ENCODE measurements around the gene MDC1.

Gene MDC1

DNA sequence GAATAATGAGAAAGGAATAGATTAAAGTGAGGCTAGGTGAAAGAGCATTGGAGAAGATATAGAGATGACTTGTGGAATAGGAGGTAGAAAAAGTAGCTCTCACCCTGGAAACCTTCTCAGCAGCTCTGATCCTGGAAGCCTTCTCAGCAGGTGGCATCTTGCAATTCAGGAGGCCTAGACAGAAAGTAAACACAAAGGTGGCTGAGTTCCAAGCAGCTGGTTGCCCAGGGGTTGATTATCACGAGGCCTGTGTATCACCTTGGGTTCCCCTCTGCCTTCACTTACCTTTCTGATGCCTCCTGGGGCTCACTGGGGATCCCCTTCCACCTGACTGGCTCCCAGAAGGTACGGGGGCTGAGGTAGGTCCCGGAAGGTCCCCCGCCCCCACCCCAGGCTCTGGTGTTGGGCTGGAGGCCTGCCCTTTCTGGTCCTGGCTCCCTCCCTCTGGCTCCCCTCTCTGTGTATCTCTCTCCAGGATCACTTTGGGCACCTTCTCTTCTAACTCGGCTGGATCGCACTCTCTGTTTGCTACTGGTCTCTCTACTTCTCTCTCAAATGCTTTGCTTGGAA, 9.7 kb downstream of the MDC1 start:
- no peak for DNase-seq (ENCODE audit: low read depth in 2 of 2)

DNA sequence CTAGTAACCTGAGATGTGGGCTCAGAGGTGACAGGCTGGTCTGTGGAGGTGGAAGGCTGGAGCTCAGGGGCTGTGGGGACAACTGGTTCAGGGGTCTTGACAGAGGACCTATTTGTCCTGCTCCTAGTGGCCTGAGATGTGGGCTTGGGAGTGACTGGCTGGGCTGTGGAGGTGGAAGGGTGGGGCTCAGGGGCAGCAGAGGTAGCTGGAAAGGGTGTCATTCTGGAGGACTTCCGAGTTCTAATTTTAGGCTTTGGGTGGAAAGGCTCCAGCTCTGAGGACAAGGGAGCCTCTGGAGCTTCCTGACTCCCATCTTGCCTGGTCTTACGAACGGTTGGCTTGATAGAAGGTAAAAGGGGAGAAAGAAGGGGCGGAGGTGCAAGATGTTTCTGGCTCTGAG, 11.5 kb downstream of the MDC1 start:
- no peak for DNase-seq (ENCODE audit: low read depth in 2 of 2)

- no peak for DNase-seq (ENCODE audit: low read depth in 2 of 2)
Observed at GRCh38 chr6:30703821-30704220, 13.3 kb downstream of the MDC1 start.

DNA sequence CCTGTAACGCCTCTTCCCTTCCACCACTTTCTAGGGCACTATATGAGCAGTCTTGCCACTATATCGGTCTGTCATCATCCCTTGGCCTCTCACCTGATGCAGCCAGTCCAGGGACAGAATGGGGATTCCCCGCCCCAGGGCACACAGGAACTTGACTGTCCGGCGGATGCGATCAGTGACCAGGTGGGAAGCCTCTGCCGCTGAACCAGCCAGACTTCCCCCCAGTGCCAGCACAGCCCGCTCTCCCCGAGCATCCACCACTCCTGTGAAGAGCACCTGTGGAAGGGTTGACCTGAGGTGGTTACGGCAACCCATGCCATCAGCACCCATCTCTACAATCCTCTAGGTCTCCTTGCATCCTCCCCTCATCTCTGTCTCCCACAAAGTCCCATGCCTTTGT, 14.1 kb downstream of the MDC1 start:
- no peak for DNase-seq (ENCODE audit: low read depth in 2 of 2)

- DNase-seq (ENCODE audit: low read depth in 2 of 2) = no peak
Observed at GRCh38 chr6:30700340-30700739, 16.7 kb downstream of the MDC1 start.

DNA sequence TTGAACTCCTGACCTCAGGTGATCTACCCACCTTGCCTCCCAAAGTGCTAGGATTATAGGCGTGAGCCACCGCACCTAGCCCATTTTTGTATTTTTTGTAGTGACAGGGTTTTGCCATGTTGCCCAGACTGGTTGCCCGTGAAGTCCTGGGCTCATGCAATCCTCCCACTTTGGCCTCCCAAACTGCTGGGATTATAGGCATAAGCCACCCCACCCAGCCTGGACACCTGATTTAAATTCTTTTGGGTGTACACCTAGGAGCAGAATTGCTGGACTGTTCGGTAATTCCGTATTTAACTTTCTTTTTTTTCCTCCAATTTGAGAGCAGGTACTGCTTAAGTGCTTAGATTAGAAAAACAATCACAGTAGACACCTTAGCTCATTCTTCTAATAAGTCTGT, 20.6 kb downstream of the MDC1 start:
- DNase-seq (ENCODE audit: low read depth in 2 of 2) = no peak

GRCh38 chr6:30691208-30691847, 25.8 kb downstream of the MDC1 start:
- no peak for DNase-seq (ENCODE audit: low read depth in 2 of 2)

DNA sequence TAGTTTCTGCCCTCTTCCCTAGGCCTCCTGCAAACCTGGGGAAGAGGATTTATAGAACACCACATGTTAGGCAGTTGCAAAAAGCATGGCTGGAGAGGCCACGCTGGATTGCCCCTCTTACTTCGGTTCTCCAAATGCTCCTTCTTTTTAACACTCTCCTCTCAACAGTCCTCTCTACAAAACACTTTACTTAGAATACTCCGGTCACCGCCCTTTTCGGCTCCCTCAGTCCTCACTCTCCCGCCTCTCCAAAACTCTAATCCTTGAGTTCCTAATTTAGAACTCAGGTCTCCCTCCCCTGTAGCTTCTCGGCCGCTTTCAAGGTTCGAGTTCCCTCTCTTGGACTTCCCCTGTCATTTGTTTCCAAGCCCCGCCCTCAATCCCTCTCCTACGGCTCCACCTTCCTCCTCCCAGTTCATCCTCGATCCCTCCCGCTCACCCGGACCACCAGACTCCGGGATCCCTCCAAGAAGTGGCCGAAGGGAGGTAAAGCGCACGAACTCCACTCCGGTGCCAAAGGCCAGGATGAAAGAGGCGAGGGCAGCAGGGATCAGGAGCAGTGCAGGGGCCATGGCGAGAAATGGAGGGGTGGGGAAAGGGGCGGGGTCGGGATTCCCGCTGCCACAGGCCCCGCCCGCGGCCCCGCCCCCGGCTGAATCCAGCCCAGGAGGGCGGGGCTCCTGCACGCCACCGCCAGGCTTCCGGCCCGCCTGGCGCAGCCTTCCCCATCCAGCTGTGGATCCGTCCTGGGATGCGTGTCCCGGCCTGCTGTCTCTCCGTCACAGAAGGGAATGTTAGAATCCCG, 26.5 kb downstream of the MDC1 start, which contains the start of gene NRM:
Gene NRM, minus strand, starts transcription at position 582 of the 805 bp plus-strand sequence. Its CDS starts 10 bp downstream, at position 572.
- peak; percentile 35 to 42 for DNase-seq (ENCODE audit: low read depth in 2 of 2)

DNA sequence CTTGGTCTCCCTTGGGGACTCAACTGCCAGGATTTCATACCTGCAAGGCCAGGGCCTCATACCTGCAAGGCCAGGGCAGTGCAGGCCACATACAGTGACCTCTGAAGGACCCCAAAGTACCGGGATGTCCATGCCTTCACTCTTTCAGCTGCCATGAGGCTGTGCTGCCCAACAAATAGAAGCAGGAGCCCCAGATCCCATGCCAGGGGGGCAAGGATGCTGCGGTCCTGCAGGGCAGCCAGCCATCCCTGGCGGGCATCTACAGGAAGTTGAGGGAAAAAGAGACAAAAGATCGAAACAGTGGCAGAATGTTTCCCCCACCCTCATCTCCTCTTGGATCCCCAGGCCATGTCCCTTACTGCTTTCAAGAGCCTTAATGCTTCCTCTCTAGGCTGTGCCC, 27.1 kb downstream of the MDC1 start:
- no peak for DNase-seq (ENCODE audit: low read depth in 2 of 2)

DNA sequence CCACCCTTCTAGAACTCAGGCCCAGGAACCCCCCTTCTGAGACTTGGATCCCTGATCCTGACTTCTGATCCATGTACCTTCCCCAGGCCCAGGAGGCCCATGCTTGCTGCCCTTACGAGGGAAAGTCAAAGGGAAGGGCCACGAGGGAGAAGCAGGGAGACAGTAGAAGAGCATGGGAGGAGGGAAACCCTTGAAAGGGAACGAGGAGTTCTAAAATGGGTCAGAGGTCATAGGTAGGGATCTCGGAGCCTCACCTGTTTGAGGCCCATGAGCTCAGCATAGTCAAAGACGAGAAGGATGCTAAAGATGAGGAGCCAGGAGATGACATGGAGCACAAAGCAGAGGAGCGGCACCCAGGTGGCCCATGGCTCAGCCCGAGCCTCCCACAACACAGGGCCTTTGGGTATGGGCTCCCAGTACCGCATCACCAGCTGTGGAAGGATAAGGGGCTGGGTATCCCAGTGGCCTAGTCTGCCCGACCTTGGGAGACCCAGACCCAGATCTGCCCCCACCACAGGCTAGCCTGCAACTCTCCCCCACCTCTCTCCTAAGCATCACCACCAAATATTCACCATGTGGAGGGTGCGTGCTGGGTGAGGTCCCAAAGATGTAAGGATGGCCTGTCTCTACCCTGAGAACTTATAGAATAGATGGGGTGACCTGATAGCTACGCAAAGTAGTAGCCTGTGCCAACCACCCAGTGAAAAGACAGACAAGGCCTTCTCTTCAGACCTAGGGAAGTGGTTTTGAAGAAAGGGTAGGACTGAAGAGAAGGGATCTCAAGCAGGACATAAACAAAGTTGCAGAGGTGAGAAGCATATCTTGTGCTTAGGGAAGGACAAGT, 27.8 kb downstream of the MDC1 start:
- no peak for DNase-seq (ENCODE audit: low read depth in 2 of 2)

- DNase-seq (ENCODE audit: low read depth in 2 of 2) = no peak
Observed at GRCh38 chr6:30688569-30688968, 28.5 kb downstream of the MDC1 start.

DNA sequence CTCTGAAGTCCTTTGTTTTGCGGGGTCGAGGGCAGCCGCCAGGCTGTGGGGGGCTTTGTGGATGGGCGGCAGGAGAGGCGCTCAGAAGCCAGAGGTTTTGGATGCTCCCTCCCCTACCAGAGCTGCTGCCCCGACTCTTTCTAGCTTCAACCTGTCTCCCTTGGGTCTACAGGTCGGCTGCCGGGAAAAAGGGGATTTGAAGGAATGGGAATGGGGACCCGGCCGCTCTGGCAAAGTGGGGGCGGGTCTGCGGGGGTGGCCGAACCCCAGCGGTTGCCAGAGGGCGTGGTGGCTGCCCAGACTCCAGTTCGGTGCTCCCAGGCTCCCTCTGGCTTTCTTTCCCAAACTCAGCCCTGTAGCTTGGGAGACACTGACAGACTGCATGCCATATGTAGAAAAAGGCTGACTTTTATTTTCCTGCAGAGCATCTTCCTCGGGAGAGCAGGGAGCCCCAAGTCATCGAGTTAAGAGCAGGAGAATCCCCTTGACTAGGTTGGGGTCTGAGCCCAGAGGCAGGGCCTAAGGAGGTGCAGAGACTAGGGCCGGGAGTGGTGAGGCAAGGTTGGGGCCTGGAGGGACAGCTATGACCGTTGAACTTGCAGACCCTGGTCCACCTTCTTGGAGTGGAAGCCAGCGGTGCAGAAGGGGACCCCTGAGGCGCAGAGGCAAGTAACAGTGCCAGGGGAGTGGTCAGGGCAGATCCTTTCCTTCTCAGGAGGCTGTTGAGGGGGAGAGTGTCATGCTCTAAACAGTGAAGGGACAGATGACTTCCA, 29.2 kb downstream of the MDC1 start:
- DNase-seq (ENCODE audit: low read depth in 2 of 2) = no peak

DNA sequence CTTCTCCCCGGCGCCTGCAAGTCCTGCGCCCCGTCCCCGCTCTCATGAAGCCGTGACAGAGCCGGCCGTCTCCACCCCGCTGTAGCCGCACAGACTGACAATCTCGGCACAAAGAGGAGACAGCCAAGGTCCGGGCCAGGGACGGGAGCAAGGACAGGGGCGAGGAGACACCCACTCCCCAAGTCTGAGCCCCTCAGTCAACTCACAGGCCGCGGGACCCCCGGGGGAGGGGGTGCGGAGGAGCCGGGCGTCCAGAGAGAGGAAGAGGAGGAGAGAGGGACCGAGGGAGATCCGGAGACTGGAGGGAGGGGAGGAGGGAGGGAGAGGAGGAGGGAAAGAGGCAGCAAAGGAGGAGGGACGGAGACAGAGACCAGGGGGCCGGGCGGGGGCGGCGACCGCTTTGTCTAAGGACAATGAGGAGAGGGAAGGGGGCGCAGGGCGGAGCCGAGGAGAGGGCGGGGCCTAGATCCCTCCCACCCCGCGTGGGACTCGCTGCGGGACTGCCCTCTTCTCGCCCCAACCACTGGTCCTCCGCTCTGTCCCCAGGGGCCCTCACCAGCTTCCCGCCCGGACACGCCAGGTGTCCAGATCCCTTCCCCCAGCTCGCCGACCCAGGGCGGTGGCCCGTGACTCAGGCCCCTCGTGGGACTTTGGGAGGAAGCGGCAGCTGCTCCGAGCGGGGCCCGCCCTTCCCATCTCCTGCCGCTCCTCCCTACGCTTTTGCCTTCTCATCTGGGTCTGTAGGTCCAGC, 30.0 kb downstream of the MDC1 start:
- DNase-seq (ENCODE audit: low read depth in 2 of 2) = peak; percentile 57 to 67

DNA sequence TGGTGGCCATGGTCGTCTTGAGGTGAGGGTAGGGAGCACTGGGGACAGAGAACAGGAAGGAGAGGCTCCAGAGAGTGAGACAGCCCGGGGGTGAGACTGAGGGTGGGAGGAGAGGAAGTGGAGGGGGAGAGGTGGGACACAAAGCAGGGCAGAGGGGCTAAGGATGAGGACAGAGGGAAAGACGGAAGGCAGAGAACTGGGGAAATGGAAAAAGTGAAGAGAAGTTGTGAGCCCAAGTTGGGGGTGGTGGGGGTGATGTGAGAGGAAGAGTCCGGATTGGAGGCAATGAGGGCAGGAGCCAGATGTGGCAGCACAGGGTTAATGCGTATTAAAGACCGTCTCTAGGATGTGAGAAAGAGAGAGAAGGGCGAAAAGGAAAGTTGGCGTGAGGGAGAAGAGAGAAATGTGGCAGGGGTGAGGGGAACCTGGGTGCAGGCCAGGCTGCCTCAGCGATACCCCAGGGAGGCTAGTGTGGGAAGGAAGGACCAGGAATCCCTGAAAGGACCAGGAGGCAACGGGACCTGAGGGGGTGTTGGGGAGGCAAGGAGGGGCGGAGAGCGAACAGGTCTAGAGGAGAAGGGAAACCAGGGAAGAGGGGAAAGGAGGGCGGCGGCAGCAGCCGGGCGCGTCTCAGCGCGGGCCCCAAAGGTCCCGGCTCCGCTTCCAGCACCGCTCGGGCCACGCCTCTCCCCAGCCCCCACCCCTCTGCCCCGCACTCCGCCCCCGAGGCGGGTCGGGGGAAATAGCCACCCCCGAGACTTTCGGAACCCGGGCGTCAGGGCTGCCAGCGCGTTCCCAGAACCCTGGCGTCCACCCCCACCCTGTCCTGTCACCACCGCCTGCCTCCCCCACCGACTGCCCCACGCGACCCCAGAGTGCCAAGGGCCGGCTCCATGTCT, 30.8 kb downstream of the MDC1 start, which contains the start of gene PPP1R18:
Gene PPP1R18, minus strand, starts transcription at position 637 of the 899 bp plus-strand sequence. Its CDS starts 627 bp downstream, at position 10.
- DNase-seq (ENCODE audit: low read depth in 2 of 2) = peak; percentile 73 to 76

DNA sequence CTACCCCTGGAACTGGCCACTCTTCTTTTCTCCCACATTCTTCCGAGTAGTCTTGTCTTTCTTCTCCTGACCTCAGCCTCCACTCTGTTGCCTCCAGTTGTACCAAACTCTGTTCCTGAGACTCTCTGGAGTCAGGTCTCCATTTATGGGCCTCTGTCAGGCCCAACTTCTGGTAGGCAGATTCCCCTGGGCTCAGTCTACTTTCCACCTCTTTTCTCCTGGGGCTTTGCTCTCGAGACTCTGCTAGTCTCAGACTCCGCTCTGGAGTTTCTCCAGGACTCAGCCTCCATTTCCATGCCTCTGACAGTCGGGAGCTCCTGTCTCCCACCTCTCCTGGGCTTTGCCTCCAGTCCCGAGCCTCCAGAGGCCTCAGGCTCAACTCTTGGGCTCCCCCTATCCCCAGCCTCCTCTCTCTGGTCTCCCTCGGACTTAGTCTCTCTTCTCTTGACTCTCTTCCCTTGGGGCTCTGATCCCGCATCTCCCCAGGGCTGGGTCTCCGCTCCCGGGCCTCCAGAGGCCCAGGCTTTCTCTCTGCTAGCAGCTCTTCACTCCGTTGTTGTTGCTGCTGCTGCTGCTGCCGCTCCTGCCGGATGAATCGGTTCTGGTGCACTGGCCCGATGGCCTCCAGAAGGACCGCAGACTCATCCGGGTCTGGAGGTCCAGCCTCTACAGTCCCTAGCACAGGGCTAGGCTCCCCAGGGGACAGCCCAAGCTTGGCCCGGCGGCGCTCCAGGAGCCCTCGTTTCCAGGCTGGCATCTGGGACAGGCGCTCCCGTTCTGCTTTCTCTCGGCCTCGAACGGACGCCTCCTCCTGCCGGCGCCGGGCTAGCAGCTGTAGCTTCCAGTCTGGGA, 31.7 kb downstream of the MDC1 start:
- DNase-seq (ENCODE audit: low read depth in 2 of 2) = no peak

GRCh38 chr6:30684386-30685156, 32.5 kb downstream of the MDC1 start:
- DNase-seq (ENCODE audit: low read depth in 2 of 2) = peak in 1 of 2 donors; percentile 31

GRCh38 chr6:30683980-30684338, 33.1 kb downstream of the MDC1 start:
- no peak for DNase-seq (ENCODE audit: low read depth in 2 of 2)

All from activated CD8-positive, alpha-beta memory T cell treated with anti-CD3 and anti-CD28 coated beads for 4 hours (primary cell).